ENCODE measurements around the gene LY6G6F. TPM values are rescaled to one million over a fixed set of nuclear protein-coding genes. Genes with fewer than 3 reads are reported as not detected.

Gene LY6G6F
- total and polyA plus RNA-seq, 10 of the 15 experiments (the other 5 are each of a cell fraction or from before 2014, with no cell fraction given), result not detected

- TF ChIP-seq ZNF217 (IDR thresholded peaks at IDR 0.05), result no peak
- no peak for TF ChIP-seq CBX5 (IDR thresholded peaks at IDR 0.05; ENCODE audit: low read depth)
- no peak for TF ChIP-seq EGR1 (IDR thresholded peaks at IDR 0.05; ENCODE audit: borderline replicate concordance in 1 of 2, low read depth in 2 of 2, low read length in 2 of 2)
These were observed 14.3 kb upstream of the LY6G6F start (continued) for GRCh38 chr6:31692353-31692752.

GRCh38 chr6:31692886-31693285, 13.8 kb upstream of the LY6G6F start:
- POLR2A ChIA-PET, result interaction anchor here (1.1 to 2.2 kb wide), 2 partner anchors 45 to 140 kb away, joined by 5 to 11 read pairs; no protein-coding TSS in a partner anchor
- Histone ChIP-seq H4K20me1 (ENCODE audit: control insufficient read depth, insufficient read depth) (no peaks in the 10 kb centered on the region), H3K4me1 (ENCODE audit: control insufficient read depth, insufficient read depth, low read length) (no peaks in the 10 kb centered on the region), H3K4me2 (ENCODE audit: control insufficient read depth, insufficient read depth) (no peak overlapping the region), H3K36me3 (ENCODE audit: control insufficient read depth in 2 of 2, insufficient read depth in 2 of 2, low read length in 1 of 2) (peaks cover 17 to 35% of the 10 kb centered on the region in 2 experiments), H3K79me2 (ENCODE audit: control insufficient read depth, insufficient read depth, low read length) (no peaks in the 10 kb centered on the region), H3K4me3 (no peak overlapping the region), H3K9me3 (replicated peaks; ENCODE audit: control insufficient read depth, insufficient read depth, low read length) (no peaks in the 10 kb centered on the region), H2AFZ (ENCODE audit: control insufficient read depth, low read depth, low read length) (no peak overlapping the region), H3K27me3 (replicated peaks in 1 of 2; ENCODE audit: control insufficient read depth in 2 of 2, insufficient read depth in 2 of 2, low read length in 1 of 2) (no peaks in the 10 kb centered on the region), H3K27ac (ENCODE audit: control insufficient read depth, insufficient read depth) (no peak overlapping the region), H3K9ac (ENCODE audit: control insufficient read depth, insufficient read depth, low read length) (no peak overlapping the region)
- RAD21 ChIA-PET (ENCODE audit: unreplicated experiment), result no interaction called here
- WGBS (ENCODE audit: insufficient coverage, insufficient replicate concordance, low lambda C conversion rate, missing lambda C conversion rate), result 90% methylated on average over 9 of the region's 9 CpGs
- ATAC-seq, result no peak
- FAIRE-seq, result no peak
- intact Hi-C loops (cut with micrococcal nuclease; ENCODE audit: unreplicated experiment), result no loop called here
- BruUV-seq (replicated peaks), result no TSS peak
- SMC1A ChIA-PET (ENCODE audit: uncharacterized antibody, unreplicated experiment), result no interaction called here
- in situ Hi-C loops (cut with MboI), result no loop called here
- no peak for DNase-seq (ENCODE audit: low read depth, low spot score)
- CTCF ChIA-PET, result interaction anchor here (0.7 kb wide), 1 partner anchor 46 kb away, joined by 3 read pairs; no protein-coding TSS in a partner anchor
- TF ChIP-seq RBBP5 (conservative IDR thresholded peaks at IDR 0.05) (no peak), BCL11A (IDR thresholded peaks at IDR 0.05; ENCODE audit: low read depth, low read length) (no peak), KLF5 (IDR thresholded peaks at IDR 0.05; ENCODE audit: partially characterized antibody) (no peak), SUZ12 (IDR thresholded peaks at IDR 0.05; ENCODE audit: unreplicated experiment) (no peak), E2F8 (IDR thresholded peaks at IDR 0.05; ENCODE audit: low read depth, partially characterized antibody) (no peak), RCOR1 (conservative IDR thresholded peaks at IDR 0.05; ENCODE audit: low read depth, low read length) (no peak), HDGF (IDR thresholded peaks at IDR 0.05) (no peak), ZNF24 (IDR thresholded peaks at IDR 0.05) (no peak), ETV6 (conservative IDR thresholded peaks at IDR 0.05 in 1 of 2, IDR thresholded peaks at IDR 0.05 in 1 of 2; ENCODE audit: borderline replicate concordance in 1 of 2, low read depth in 1 of 2) (no peak), TARDBP (IDR thresholded peaks at IDR 0.05; ENCODE audit: borderline replicate concordance) (no peak), PML (IDR thresholded peaks at IDR 0.05; ENCODE audit: low read length) (no peak), YBX1 (IDR thresholded peaks at IDR 0.05) (no peak), BRCA1 (IDR thresholded peaks at IDR 0.05; ENCODE audit: low read depth, low read length) (no peak), ZZZ3 (IDR thresholded peaks at IDR 0.05; ENCODE audit: control insufficient read depth, insufficient read length, low read depth) (no peak)
- TF ChIP-seq, protein P1, sequence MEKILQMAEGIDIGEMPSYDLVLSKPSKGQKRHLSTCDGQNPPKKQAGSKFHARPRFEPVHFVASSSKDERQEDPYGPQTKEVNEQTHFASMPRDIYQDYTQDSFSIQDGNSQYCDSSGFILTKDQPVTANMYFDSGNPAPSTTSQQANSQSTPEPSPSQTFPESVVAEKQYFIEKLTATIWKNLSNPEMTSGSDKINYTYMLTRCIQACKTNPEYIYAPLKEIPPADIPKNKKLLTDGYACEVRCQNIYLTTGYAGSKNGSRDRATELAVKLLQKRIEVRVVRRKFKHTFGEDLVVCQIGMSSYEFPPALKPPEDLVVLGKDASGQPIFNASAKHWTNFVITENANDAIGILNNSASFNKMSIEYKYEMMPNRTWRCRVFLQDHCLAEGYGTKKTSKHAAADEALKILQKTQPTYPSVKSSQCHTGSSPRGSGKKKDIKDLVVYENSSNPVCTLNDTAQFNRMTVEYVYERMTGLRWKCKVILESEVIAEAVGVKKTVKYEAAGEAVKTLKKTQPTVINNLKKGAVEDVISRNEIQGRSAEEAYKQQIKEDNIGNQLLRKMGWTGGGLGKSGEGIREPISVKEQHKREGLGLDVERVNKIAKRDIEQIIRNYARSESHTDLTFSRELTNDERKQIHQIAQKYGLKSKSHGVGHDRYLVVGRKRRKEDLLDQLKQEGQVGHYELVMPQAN (conservative IDR thresholded peaks at IDR 0.05), result no peak
- TF ChIP-seq, protein P2, sequence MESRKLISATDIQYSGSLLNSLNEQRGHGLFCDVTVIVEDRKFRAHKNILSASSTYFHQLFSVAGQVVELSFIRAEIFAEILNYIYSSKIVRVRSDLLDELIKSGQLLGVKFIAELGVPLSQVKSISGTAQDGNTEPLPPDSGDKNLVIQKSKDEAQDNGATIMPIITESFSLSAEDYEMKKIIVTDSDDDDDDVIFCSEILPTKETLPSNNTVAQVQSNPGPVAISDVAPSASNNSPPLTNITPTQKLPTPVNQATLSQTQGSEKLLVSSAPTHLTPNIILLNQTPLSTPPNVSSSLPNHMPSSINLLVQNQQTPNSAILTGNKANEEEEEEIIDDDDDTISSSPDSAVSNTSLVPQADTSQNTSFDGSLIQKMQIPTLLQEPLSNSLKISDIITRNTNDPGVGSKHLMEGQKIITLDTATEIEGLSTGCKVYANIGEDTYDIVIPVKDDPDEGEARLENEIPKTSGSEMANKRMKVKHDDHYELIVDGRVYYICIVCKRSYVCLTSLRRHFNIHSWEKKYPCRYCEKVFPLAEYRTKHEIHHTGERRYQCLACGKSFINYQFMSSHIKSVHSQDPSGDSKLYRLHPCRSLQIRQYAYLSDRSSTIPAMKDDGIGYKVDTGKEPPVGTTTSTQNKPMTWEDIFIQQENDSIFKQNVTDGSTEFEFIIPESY (IDR thresholded peaks at IDR 0.05), result no peak

All from GM12878 (cell line).